Upper lobe of left lung (tissue), 4 donors: Measurements from ENCODE around the gene STK10.

Source experiments
- POLR2AphosphoS5 ChIP-seq, 2 donors: sonication (generic); formaldehyde crosslinking; IDR thresholded peaks; one replicate each; pipeline ENCODE4 v1.5.1; 2017; ENCODE audit warnings: antibody characterized with exemption in 2 of 2
- TF ChIP-seq, protein P1 (sequence below), 6 experiments: fragments of 450-650 bp in 4 of 6; fragments of 200-600 bp in 2 of 6; sonication (generic) in 2 of 6; IDR thresholded peaks; one replicate each; pipeline ENCODE4 v1.5.1; 2016 to 2019; ENCODE audit warnings: antibody characterized with exemption in 6 of 6

DNA sequence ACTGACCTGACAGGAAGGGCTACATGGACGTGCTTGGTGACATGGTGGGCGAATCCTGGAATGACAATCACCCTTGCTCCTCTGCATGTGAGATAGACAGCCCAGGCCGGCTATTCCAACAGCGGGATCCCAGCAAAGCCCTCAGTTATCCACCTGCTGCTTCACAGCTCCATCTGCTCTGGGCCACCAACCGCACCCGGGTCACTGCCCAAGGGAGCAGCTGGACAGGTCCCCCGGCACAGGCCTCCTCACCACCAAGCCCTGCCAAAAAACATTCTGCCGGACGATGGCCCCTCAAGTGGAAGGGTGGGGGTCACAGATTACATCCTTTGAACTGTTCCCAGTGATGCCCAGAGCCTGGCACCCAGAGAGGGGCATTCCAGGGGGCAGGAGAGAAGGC lies 39.6 kb downstream of the STK10 start:
- TF ChIP-seq, protein P1, sequence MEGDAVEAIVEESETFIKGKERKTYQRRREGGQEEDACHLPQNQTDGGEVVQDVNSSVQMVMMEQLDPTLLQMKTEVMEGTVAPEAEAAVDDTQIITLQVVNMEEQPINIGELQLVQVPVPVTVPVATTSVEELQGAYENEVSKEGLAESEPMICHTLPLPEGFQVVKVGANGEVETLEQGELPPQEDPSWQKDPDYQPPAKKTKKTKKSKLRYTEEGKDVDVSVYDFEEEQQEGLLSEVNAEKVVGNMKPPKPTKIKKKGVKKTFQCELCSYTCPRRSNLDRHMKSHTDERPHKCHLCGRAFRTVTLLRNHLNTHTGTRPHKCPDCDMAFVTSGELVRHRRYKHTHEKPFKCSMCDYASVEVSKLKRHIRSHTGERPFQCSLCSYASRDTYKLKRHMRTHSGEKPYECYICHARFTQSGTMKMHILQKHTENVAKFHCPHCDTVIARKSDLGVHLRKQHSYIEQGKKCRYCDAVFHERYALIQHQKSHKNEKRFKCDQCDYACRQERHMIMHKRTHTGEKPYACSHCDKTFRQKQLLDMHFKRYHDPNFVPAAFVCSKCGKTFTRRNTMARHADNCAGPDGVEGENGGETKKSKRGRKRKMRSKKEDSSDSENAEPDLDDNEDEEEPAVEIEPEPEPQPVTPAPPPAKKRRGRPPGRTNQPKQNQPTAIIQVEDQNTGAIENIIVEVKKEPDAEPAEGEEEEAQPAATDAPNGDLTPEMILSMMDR (IDR thresholded peaks at IDR 0.05) = no peak
- TF ChIP-seq POLR2AphosphoS5 (IDR thresholded peaks at IDR 0.05) = no peak
